ENCODE results near the gene FBXW5.

GRCh38 chr9:136981588-136982231 lies 37.2 kb upstream of the FBXW5 start:
- no peak for TF ChIP-seq CTCF (conservative IDR thresholded peaks at IDR 0.05; ENCODE audit: low read depth in 2 of 2)
- TF ChIP-seq ETS1 (IDR thresholded peaks at IDR 0.05), result no peak
- TF ChIP-seq EZH2phosphoT487 (IDR thresholded peaks at IDR 0.05; ENCODE audit: unreplicated experiment), result no peak
- no peak for TF ChIP-seq EZH2 (IDR thresholded peaks at IDR 0.05; ENCODE audit: low read depth, unreplicated experiment)
- no peak for TF ChIP-seq ZNF462 (CRISPR knock-in tag; IDR thresholded peaks at IDR 0.05)
- TF ChIP-seq ZNF114 (CRISPR knock-in tag; IDR thresholded peaks at IDR 0.05), result no peak
- no peak for TF ChIP-seq CREB1 (CRISPR knock-in tag; IDR thresholded peaks at IDR 0.05; ENCODE audit: low read depth)
- no peak for TF ChIP-seq POLR2AphosphoS5 (IDR thresholded peaks at IDR 0.05; ENCODE audit: low read depth)
- TF ChIP-seq JUNB (IDR thresholded peaks at IDR 0.05; ENCODE audit: unreplicated experiment), result no peak
- no peak for TF ChIP-seq REST (IDR thresholded peaks at IDR 0.05; ENCODE audit: unreplicated experiment)
- no peak for TF ChIP-seq ZNF331 (CRISPR knock-in tag; IDR thresholded peaks at IDR 0.05; ENCODE audit: low read depth)
- no peak for TF ChIP-seq NANOG (IDR thresholded peaks at IDR 0.05; ENCODE audit: borderline replicate concordance)
